CD4-positive, alpha-beta T cell treated with Interleukin-6 at 100 ng/mL for 8 hours (primary cell): ENCODE results near the gene BCKDK.
"Not testable (repeated sequence)": the region's sequence is repeated elsewhere in the genome, so short reads cannot be mapped to it uniquely, and the experiment has no call there.

Experiments used
- DNase-seq: peaks from one replicate; pipeline ENCODE4 v3.0.0-alpha.2; 2020; ENCODE audit warnings: mixed read lengths, low spot score

The BCKDK gene

DNA sequence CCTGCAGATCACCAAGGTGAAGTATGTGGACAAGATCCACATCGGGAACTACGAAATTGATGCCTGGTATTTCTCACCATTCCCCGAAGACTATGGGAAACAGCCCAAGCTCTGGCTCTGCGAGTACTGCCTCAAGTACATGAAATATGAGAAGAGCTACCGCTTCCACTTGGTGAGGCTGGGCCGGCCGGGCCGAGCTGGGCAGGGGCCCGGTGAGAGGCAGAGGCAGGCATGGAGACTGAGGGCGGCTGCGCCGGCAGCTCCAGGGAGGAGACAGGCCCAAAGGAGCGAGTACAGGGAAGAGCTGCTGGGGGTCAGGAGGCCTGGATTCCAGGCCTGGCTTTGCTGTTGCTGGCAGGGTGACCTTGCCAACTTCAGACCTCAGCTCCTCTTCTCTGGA is 19.0 kb downstream of the BCKDK start:
- DNase-seq = no peak

DNA sequence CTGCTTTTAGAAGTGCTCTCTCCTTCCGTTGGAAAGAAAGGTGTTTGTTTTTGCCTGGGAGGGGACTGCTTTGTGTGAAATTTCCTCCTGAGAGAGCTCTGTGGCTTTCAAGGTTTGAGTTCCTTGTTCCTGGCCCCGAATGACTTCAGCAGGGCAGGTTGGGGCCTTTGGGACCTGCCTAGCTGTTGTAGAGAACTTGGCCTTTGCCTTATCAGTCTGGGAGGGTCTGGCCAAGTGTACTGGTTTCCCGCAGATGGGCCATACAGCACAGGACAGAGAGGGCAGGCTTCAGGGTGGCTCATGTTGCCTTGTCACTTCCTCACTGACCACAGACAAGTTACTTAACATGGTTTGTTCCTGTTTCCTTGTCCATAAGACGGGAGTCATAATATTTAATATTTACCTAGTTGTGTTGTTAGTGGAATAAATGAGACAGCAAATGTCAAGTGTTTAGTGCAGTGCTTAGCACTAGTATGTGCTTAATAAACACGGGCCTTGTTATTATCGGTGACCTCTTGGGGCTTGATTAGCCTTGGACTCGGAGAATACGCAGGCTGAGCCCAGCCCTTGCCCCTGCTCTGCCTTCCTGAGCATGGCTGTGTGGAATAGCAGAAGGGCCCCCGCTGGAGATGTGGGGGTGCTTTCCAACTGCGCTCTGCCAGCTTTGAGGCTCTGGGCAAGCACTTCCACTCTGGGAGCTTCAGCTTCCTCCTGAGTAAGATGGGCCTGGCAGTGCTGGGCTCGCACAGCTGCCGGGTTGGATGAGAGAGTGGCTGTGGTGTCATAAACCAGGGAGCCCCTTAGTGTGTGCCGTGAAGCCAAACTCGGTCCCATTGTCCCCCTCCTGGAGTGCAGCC is 20.8 kb downstream of the BCKDK start:
- DNase-seq = no peak

DNA sequence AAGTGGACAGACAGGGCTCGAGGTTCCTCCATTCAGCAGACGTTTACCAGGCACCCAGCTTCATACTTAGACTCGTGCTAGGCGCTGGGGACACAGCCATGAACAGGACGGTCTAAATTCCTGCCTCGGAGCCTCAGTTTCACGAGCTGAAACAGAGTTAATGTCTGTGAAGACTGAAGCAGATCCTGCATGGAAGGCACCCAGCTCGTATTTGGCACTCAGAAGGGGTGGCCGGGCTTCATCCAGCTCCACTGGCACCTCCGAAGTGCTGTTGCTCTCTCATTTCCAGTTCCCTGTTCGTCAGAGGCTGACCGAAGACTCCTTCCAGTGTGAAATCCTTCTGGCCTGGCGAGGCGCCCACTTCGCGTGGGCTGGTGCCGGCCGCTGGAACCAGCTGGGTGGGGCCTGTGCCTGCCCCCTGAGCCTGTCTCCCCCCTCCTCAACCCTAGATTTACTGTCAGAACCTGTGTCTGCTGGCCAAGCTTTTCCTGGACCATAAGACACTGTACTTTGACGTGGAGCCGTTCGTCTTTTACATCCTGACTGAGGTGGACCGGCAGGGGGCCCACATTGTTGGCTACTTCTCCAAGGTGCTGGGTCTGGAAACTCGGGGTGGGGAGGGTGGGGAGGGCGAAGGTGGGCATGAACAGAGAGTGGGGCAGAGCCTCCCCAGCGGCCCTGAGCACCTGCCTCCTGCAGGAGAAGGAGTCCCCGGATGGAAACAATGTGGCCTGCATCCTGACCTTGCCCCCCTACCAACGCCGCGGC is 21.6 kb downstream of the BCKDK start:
- no peak for DNase-seq

DNA sequence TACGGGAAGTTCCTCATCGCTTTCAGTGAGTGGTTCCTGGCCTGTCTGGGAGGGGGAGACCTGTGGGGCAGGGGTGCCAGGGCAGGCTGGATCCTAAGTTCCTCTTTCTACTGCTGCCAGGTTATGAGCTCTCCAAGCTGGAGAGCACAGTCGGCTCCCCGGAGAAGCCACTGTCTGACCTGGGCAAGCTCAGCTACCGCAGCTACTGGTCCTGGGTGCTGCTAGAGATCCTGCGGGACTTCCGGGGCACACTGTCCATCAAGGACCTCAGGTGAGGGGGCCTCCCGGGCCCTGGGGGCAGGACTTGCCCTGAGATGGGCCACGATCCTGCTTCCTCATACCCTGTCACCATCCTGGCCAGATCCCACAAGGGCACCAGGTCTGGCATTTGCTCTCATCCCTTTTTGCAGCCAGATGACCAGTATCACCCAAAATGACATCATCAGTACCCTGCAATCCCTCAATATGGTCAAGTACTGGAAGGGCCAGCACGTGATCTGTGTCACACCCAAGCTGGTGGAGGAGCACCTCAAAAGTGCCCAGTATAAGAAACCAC is 22.2 kb downstream of the BCKDK start:
- DNase-seq = no peak

DNA sequence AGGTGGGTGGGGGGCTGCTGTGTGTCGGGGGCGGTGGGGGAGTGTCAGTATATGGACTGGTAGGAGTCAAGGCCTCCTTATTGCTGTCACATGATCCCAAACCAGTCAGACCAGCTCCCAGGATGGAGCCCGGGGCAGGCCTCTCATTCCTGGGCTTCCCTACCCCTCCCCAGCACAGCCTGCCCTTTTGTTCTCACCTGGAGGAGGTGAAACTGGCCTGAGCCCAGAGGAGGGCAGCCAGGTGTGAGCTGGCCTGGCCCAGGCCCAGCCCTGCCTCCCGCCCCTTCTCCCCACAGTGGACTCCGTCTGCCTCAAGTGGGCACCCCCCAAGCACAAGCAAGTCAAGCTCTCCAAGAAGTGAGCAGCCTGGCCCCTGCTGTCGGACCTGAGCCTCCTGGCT is 22.7 kb downstream of the BCKDK start:
- DNase-seq = no peak

DNA sequence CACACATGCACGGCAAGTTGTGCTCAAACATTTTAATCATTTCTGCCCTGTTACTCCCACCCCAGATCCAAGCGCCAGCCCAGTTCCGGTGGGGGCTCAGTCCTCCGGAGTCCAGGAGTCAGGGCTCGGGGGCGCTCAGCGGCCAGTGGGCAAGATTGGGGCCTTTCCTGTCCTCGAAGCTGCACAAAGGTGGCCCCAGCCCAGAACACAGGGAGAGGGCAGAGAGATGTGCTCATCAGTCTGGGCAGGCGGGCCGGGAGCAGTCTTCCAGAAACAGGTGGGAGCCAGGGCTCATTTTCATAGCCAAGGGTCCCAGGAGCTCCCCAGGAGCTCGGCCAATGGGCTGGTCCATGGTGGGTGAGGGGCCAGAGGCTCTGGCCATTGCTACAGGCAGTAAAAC is 23.2 kb downstream of the BCKDK start:
- DNase-seq = no peak

DNA sequence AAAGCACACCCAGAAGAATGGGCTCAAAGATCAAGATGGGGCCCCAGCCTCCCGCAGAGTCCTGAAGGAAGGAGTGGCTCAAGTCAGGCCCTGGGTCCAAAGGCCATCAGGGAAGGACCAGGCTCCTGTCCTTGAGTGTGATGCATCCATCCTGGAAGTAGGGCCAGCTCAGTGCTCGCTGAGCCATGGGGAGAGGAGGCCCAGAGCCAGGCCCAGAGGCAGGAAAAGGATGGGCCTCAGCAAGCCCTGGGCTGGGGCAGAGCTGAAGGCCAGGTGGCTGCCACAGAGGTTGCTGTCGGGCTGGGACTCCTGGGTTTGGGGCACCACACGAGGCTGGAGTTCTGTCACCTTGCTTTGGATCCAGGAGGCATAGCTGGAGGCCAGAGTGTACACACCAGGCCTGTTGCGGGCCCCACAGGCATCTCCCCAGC is 23.7 kb downstream of the BCKDK start:
- DNase-seq = no peak

DNA sequence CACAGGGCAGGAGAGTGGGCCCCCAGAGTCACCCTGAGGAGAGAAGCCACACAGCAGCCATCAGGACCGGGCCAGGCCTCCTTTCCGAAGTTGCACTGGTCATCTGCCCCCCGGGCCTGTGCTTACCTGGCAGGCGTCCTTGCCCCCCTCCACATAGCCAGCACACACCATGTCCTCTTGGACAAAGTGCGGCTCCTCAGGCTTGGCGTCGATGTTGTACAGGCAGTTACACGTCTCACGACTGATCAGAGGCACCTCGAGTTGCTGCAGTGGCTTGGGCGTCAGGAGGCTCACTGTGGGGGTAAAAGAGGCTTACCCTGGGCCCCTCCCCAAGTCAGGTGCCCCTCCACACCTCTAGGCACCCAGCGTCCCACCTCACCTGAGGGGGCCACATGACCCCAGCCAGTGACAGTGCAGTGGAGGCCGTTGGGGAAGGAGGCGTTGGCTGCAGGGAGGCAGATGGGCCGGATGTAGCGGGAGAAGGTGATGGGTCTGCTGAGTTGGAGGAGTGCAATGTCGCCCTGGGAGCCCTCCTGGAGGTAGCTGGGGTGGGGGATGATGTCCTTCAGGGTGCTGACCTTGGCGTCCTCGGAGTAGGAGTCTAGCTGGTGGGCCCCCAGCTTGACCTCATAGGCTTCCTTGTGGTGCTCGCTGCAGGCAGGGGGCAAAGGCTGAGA is 24.3 kb downstream of the BCKDK start:
- no peak for DNase-seq

DNA sequence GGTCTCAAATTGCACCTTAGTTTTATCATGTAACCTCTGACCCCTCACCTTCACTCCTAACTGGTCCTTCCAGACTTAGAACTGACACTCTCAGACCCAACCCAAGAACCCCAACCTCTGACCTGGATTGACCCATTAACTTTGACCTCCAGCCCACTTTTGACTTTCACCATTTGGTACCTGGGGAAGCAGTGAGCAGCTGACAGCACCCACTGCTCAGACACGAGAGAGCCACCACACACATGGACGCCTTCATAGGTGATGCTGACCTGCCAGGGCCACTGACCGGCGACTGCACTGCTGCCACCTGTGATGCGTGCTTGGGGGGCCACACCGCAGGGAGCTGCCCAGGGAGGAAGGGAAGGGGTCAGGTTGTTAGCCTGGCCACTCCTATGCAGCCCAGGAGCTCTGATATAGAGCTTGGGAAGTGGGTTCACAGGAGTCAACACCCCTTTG is 24.9 kb downstream of the BCKDK start:
- no peak for DNase-seq

DNA sequence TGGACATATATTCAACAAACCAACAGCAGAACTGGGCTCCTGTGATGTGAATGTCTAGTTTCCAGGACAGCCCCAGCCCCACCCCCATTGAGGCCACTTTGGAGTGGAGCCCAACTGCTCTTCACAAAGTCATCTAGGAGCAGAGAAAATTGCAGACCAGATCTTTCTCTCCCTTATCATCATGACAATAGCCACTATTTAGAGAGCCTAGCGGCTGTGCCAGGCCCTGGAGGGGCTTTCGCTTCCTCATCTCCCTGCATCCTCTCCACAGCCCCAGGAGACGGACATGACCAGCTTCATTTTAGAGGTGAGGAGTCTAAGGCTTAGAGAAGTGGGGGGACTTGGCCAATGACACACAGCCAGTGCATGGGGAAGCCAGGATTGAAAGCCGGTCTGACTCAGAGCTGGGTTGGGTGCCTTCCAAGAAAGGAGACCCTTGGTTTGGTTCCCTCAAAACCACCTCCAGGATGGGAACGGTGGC is 25.9 kb downstream of the BCKDK start:
- DNase-seq = no peak

DNA sequence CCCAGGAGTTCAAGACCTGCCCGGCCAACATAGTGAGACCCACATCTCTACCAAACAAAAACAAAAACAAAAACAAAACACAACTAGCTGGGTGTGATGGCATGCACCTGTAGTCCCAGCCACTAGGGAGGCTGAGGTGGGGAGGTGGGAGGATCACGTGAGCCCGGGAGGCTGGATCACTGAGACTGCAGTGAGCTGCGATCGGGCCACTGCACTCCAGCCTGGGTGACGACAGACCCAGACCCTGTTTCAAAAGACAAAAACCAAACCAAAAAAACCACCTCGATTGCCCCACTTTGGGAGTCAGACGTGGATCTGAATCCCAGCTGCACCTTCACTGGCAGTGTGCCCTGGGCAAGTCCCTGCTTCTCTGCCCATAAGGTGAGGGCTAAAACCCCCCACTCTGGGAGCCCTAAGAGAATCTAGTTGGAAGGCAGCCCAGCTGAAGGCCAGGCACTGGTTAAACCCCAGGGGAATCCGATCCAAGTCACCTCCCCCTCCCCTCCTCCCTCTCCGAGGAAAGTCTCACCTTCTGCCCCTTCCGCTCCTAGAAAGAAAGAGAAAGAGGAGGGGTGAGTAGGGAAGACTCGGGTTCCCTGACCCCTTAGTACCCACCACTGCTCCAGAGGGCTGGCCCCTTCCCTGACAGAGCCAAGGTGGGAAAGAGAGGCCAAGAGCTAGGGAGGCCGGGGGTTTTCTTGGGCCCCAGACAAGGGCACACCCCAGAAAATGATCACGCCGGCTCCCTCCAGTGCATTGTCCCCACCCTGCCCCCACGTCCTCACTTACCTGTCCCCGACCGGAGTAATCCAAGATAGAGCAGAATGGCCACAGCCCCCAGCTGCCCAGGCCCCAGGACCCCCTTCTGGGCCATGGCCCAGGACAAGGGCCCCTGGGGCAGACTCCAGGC is 26.7 kb downstream of the BCKDK start:
- no peak for DNase-seq

DNA sequence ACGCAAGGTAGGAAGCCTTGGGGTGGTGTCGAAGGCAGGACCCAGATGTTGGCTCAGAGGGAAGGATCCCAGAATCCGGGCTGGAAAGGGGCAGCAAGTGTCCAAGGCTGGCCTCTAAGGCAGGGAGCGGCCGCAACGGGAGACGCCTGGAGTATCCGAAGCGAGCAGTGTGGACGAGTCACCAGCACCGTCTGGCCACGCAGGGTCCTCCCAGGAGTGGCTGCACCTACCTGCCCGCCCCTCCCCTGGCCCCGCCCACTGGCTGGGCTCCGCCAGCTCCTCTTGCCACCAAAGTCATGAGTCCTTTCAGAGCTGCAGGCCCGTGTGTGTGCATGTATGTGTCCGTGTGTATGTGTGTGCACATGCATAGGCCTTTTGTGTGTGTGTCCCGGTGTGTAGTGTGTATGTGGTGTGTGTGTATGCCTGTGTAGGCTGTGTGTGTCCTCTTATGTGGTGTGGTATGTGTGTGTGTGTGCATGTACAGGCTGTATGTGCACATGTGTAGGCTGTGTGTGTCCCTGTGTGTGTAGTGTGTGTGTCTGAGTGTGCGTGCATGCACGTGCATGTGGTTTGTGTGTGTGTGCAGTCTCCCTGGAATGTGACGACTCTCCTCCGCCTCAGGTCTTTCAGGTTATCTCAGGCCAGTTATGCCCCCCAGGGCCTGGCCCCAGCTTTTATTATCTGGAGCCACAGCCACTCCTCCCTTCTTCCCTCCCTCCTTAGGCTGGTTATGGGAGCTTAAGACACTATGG is 27.5 kb downstream of the BCKDK start, which contains the start of gene PRSS8:
PRSS8 (minus strand) TSS at position 193 of the 752 bp plus-strand sequence. CDS start 229 bp downstream, outside the sequence.
- DNase-seq = no peak

DNA sequence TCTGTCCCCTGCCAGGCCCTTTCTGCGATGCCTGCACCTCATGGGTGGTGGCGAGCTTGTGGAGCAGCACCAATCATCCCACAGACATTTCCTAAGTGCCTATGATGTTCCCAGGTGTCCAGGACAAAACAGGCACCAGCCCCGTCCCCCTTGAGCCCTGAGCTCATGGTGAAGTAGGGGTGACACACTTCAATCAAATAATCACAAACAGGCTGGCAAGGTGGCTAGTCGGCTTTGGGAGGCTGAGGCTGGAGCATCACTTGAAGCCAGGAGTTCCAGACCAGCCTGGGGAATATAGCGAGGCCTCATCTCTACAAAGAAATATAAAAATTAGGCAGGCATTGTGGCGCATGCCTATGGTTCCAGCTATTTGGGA is 28.1 kb downstream of the BCKDK start:
- DNase-seq = no peak

DNA sequence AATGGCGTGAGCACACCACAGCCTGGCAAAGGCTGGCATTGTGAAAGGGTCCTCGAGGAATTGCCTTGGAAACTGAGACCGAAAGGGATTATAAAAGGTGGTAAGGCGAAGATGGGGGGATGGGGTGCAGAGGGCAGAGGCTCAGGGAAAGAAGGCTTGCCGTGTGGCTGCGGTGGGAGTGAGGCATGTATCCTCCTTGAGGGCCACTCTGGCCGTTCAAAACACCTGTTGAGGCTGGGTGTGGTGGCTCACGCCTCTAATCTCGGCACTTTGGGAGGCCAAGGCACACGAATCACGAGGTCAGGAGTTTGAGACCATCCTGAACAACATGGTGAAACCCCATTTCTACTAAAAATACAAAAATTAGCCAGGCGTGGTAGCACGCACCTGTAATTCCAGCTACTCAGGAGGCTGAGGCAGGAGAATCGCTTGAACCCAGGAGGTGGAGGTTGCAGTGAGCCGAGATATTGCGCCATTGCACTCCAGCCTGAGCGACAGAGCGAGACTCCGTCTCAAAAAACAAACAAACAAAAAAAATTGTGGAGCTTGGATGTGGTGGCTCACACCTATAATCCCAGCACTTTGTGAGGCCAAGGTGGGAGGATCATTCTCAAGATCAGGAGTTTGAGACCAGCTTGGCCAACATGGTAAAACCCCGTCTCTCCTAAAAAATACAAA is 28.8 kb downstream of the BCKDK start:
- not testable (repeated sequence) for DNase-seq

DNA sequence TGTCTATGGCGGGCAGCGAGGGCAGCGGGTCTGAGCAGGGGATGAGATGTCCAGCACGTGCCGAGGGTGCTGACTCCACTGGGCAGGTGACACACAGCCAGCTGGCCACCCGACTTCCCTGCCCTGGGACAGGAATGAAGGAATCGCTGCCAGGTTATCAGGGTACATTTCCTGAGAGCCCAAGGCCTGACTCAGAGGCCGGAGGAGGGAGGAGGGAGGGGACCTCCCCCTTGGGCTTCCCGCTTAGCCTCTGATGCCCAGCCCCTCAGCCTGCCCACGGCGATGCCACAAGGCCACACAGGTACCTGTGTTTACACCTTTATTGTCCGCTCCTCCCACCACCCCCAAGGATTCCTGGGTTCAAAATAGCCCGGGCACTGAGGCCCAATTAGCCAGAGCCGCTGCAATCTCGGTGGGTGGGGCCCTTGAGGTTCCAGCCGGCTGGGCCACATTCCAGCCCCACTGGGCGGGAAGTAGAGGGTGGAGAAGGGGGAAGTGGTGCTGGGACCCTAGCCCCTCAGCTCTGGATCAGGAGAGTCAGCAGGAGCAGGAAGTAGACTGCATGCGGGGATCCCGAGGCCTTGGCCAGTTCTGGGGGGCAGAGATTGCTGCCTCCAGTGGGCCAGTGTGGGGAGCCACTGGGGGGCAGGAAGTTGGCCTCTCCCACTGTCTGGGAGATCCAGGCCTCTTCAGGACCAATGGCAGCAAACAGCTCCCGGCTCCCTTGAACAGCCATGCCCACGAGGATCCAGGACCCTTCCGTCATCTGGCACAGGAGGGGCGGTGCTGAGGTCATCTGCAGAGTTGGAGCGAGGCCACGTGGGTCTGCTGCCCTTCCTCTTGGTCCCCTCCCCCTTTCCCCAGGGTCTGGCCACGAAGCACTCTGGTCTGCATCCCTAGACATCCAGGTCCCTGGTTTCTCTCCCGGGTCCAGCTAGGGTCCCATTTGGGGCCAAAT is 30.7 kb downstream of the BCKDK start:
- no peak for DNase-seq

DNA sequence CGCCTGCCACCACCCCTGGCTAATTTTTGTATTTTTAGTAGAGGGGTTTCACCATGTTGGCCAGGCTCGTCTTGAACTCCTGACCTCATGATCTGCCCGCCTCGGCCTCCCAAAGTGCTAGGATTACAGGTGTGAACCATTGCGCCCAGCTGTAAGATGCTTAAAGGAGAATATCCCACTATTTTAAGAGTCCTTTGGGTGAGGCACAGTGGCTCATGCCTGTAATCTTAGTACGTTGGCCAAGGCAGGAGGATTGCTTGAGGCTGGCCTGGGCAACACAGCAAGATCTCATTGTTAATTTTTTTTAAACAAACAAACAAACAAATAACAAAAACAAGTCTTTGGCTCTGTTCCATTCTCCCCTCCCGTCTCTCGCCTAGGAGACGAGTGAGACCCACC is 32.9 kb downstream of the BCKDK start:
- DNase-seq = not testable (repeated sequence)

DNA sequence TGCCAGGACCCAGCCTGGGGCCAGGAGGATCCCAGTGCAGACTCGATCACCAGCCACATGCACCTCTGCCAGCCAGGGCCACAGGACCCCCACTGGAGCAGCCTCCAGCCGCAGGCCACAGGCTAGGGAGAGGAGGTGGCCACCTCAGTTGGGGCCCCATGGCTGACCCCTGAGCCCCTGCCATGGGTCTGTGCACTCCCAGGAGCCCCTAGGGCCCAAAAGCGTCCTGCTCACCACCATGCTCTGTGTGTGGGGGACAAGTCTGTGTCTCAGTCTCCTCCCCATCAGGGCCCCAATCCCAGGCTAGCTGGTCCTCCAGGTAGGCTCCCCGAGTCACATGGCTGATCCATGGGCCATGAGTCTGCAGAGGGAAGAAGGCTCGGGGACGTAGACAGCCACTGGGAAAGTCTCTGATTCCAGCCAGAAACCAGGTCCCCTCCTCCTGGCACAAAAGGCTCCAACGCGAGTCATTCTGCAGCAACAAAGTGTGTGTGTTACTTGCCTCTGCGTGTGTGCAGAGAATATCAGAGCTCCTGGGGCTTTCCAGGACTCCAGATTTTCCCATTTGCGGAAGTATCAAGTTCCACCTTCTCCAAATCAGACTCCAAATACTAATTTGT is 33.4 kb downstream of the BCKDK start:
- no peak for DNase-seq
